WERI-Rb-1 (cell line): ENCODE measurements around the gene MAGI1.

Experiments
- DNase-seq: peaks from one replicate; pipeline ENCODE4 v3.0.0-alpha.2; 2020
- H3K27ac ChIP-seq: fragments of 250-450 bp; sonication (Bioruptor Pico); 2 replicates; pipeline ENCODE4 v1.5.1; 2020; ENCODE audit warnings: mild to moderate bottlenecking, moderate library complexity
- H3K27me3 ChIP-seq: fragments of 250-450 bp; sonication (Bioruptor Pico); 2 replicates; pipeline ENCODE4 v1.5.1; 2021; ENCODE audit warnings: mild to moderate bottlenecking, low read depth, moderate library complexity; ENCODE audit not compliant: insufficient read depth, severe bottlenecking
- H3K36me3 ChIP-seq: fragments of 250-450 bp; sonication (Bioruptor Pico); 2 replicates; pipeline ENCODE4 v1.5.1; 2020; ENCODE audit warnings: mild to moderate bottlenecking, moderate library complexity
- H3K4me3 ChIP-seq: 2 replicates; pipeline ENCODE4 v1.5.1; 2011; ENCODE audit warnings: low read depth, mild to moderate bottlenecking, control low read depth, low read length
- H3K9me3 ChIP-seq: fragments of 250-450 bp; sonication (Bioruptor Pico); 2 replicates; pipeline ENCODE4 v1.5.1; 2021; ENCODE audit warnings: mild to moderate bottlenecking, moderate library complexity; ENCODE audit not compliant: severe bottlenecking
- CTCF ChIP-seq: IDR thresholded peaks from 2 replicates; pipeline ENCODE4 v1.5.1; 2011; ENCODE audit warnings: low read depth, mild to moderate bottlenecking, control low read depth, inconsistent platforms, low read length

MAGI1 gene

GRCh38 chr3:65537109-65537508 is 501.6 kb downstream of the MAGI1 start:
- H3K9me3 ChIP-seq = no peaks in the 10 kb centered on the region
- no peak overlapping the region for H3K27ac ChIP-seq
- no peaks in the 10 kb centered on the region for H3K36me3 ChIP-seq
- no peak for DNase-seq
- no peak for TF ChIP-seq CTCF
- H3K27me3 ChIP-seq = no peaks in the 10 kb centered on the region
- no peak overlapping the region for H3K4me3 ChIP-seq

GRCh38 chr3:65535260-65535659 is 503.5 kb downstream of the MAGI1 start:
- H3K36me3 ChIP-seq = no peaks in the 10 kb centered on the region
- no peak for TF ChIP-seq CTCF
- DNase-seq = no peak
- no peaks in the 10 kb centered on the region for H3K9me3 ChIP-seq
- H3K27me3 ChIP-seq = no peaks in the 10 kb centered on the region
- H3K4me3 ChIP-seq = no peak overlapping the region
- no peak overlapping the region for H3K27ac ChIP-seq

- H3K9me3 ChIP-seq = no peaks in the 10 kb centered on the region
- no peaks in the 10 kb centered on the region for H3K36me3 ChIP-seq
- no peaks in the 10 kb centered on the region for H3K27me3 ChIP-seq
- no peak for TF ChIP-seq CTCF
- no peak overlapping the region for H3K4me3 ChIP-seq
- no peak for DNase-seq
- H3K27ac ChIP-seq = no peak overlapping the region
Observed at GRCh38 chr3:65534805-65535204, 503.9 kb downstream of the MAGI1 start.

GRCh38 chr3:65532749-65533148 is 506.0 kb downstream of the MAGI1 start:
- Histone ChIP-seq H3K36me3 (no peaks in the 10 kb centered on the region), H3K9me3 (no peaks in the 10 kb centered on the region), H3K4me3 (no peak overlapping the region), H3K27ac (no peak overlapping the region), H3K27me3 (no peaks in the 10 kb centered on the region)
- DNase-seq = no peak
- TF ChIP-seq CTCF = no peak

- no peak overlapping the region for H3K4me3 ChIP-seq
- no peak for DNase-seq
- no peaks in the 10 kb centered on the region for H3K27me3 ChIP-seq
- H3K27ac ChIP-seq = no peak overlapping the region
- no peak for TF ChIP-seq CTCF
- no peaks in the 10 kb centered on the region for H3K36me3 ChIP-seq
- H3K9me3 ChIP-seq = no peaks in the 10 kb centered on the region
Observed at GRCh38 chr3:65532215-65532614, 506.5 kb downstream of the MAGI1 start.

- no peak overlapping the region for H3K4me3 ChIP-seq
- no peak overlapping the region for H3K27ac ChIP-seq
- H3K9me3 ChIP-seq = no peaks in the 10 kb centered on the region
- H3K36me3 ChIP-seq = no peaks in the 10 kb centered on the region
- TF ChIP-seq CTCF = no peak
- H3K27me3 ChIP-seq = no peaks in the 10 kb centered on the region
- no peak for DNase-seq
Observed at GRCh38 chr3:65531499-65531898, 507.2 kb downstream of the MAGI1 start.
